Neutrophil (primary cell): ENCODE data around the gene LCP1.

Experiments
- H3K27ac ChIP-seq: fragments of 200-600 bp; sonication (generic); 2 replicates; pipeline ENCODE4 v1.5.1; 2016; ENCODE audit warnings: mild to moderate bottlenecking, moderate library complexity
- H3K27me3 ChIP-seq: fragments of 200-600 bp; sonication (generic); 2 replicates; pipeline ENCODE4 v1.6.0; 2016; ENCODE audit warnings: mild to moderate bottlenecking
- H3K36me3 ChIP-seq: fragments of 200-600 bp; sonication (generic); 2 replicates; pipeline ENCODE4 v1.5.1; 2017
- H3K4me1 ChIP-seq, 2 experiments: fragments of 200-600 bp in 1 of 2; sonication (generic) in 1 of 2; 1 replicate in 1 of 2; 2 replicates in 1 of 2; pipeline versions ENCODE4 v1.5.1 to v1.6.1; 2013 to 2016; ENCODE audit warnings: low read depth in 1 of 2, low read length in 1 of 2, mild to moderate bottlenecking in 1 of 2, moderate library complexity in 1 of 2; ENCODE audit not compliant: control insufficient read depth in 1 of 2, insufficient read depth in 1 of 2
- H3K4me3 ChIP-seq, 2 experiments: fragments of 200-600 bp in 1 of 2; sonication (generic) in 1 of 2; 1 replicate in 1 of 2; 2 replicates in 1 of 2; pipeline ENCODE4 v1.5.1; 2013 to 2016; ENCODE audit warnings: low read depth in 1 of 2, low read length in 1 of 2, mild to moderate bottlenecking in 1 of 2, moderate library complexity in 1 of 2
- H3K9me3 ChIP-seq: fragments of 200-600 bp; sonication (generic); 2 replicates; pipeline ENCODE4 v1.5.1; 2016
- CTCF ChIP-seq: fragments of 200-600 bp; sonication (generic); IDR thresholded peaks from 2 replicates; pipeline ENCODE4 v1.5.1; 2016; ENCODE audit warnings: antibody characterized with exemption

Gene LCP1

GRCh38 chr13:46173656-46174055 is 8.3 kb downstream of the LCP1 start:
- Histone ChIP-seq H3K27ac (peak overlapping the region; percentile 97), H3K9me3 (no peaks in the 10 kb centered on the region), H3K27me3 (no peaks in the 10 kb centered on the region), H3K4me3 (peak overlapping the region; percentile 55 to 85), H3K4me1 (peaks cover 89 to 98% of the 10 kb centered on the region in 2 experiments), H3K36me3 (peaks cover 47% of the 10 kb centered on the region)
- TF ChIP-seq CTCF, result no peak

- H3K4me3 ChIP-seq, result peak overlapping the region; percentile 55 to 85
- H3K27ac ChIP-seq, result peak overlapping the region; percentile 97
- no peaks in the 10 kb centered on the region for H3K9me3 ChIP-seq
- H3K4me1 ChIP-seq, result peaks cover 96 to 98% of the 10 kb centered on the region in 2 experiments
- H3K27me3 ChIP-seq, result no peaks in the 10 kb centered on the region
- H3K36me3 ChIP-seq, result peaks cover 50% of the 10 kb centered on the region
- TF ChIP-seq CTCF, result peak; percentile 38
Observed at GRCh38 chr13:46172531-46172991, 9.4 kb downstream of the LCP1 start.

DNA sequence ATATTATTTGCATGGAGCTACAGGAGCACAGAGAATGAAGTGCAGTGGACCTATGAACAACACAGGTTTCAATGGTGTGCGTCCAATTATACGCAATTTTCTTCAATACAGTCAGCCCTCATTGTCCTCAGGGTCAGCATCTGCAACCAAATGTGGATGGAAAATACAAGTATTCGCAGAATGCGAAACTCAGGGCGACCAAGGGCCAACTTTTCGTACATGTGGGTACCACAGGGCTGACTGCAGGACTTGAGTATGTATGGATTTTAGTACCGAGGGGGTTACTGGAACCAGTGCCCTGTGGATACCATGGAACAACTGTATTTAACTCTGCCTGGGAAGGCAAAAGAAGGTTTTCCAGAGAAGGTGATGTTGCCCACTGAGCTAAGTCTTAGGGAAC is 10.2 kb downstream of the LCP1 start:
- Histone ChIP-seq H3K4me1 (peaks cover 100% of the 10 kb centered on the region in 2 experiments), H3K27me3 (no peaks in the 10 kb centered on the region), H3K36me3 (peaks cover 50% of the 10 kb centered on the region), H3K9me3 (no peaks in the 10 kb centered on the region), H3K4me3 (peak overlapping the region; percentile 55 to 85), H3K27ac (peak overlapping the region; percentile 97)
- TF ChIP-seq CTCF, result no peak

GRCh38 chr13:46171217-46171616 is 10.8 kb downstream of the LCP1 start:
- no peak for TF ChIP-seq CTCF
- peak overlapping the region; percentile 97 for H3K27ac ChIP-seq
- no peaks in the 10 kb centered on the region for H3K9me3 ChIP-seq
- H3K27me3 ChIP-seq, result no peaks in the 10 kb centered on the region
- peaks cover 50% of the 10 kb centered on the region for H3K36me3 ChIP-seq
- peak overlapping the region; percentile 55 to 85 for H3K4me3 ChIP-seq
- H3K4me1 ChIP-seq, result peaks cover 100% of the 10 kb centered on the region in 2 experiments

GRCh38 chr13:46170687-46171086 is 11.3 kb downstream of the LCP1 start:
- H3K4me3 ChIP-seq, result peak overlapping the region; percentile 55 to 85
- H3K9me3 ChIP-seq, result no peaks in the 10 kb centered on the region
- peaks cover 50% of the 10 kb centered on the region for H3K36me3 ChIP-seq
- peaks cover 99 to 100% of the 10 kb centered on the region in 2 experiments for H3K4me1 ChIP-seq
- H3K27me3 ChIP-seq, result no peaks in the 10 kb centered on the region
- peak overlapping the region; percentile 97 for H3K27ac ChIP-seq
- no peak for TF ChIP-seq CTCF
